Measurements from ENCODE around the gene PEX12.
"Not testable (repeated sequence)": the region's sequence is repeated elsewhere in the genome, so short reads cannot be mapped to it uniquely, and the experiment has no call there.

The PEX12 gene

GRCh38 chr17:35575759-35576158, 2.6 kb downstream of the PEX12 start:
- DNase-seq = no peak

DNA sequence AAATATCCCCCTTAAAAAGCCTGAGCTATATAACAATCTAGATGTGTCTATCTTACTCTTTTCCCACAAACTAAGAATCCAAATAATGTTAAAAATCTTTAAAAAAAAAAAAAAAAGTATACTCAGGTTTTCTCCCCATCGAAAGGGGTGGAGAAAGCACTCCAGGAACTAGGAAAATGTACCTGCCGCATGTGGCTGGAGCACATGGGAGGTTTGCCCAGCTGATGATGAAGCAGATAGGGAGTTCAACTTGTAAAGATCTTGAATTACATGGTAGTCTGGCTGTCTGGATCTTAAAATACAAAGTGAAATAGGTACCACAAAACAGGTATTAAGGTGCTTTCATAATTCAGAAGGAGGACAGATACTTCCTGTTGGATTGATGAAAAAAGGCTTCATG, 9.0 kb downstream of the PEX12 start:
- DNase-seq = no peak

- DNase-seq = peak; percentile 55
Observed at GRCh38 chr17:35568561-35568960, 9.8 kb downstream of the PEX12 start.

DNA sequence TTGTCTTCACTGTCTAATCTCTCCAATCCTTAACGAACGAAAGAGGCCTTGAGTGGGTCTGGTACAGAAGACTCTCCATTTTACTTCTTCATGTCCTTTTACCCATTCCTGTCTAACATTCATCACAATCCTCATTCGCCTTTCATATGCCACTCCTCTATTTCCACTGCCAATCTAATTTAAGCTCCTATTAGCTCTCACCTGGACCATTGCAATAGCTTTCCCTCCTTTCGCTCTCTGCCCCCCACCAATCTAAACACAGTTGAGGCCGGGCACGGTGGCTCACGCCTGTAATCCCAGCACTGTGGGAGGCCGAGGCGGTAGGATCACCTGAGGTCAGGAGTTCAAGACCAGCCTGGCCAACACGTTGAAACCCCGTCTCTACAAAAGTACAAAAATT, 11.4 kb downstream of the PEX12 start:
- no peak for DNase-seq

DNA sequence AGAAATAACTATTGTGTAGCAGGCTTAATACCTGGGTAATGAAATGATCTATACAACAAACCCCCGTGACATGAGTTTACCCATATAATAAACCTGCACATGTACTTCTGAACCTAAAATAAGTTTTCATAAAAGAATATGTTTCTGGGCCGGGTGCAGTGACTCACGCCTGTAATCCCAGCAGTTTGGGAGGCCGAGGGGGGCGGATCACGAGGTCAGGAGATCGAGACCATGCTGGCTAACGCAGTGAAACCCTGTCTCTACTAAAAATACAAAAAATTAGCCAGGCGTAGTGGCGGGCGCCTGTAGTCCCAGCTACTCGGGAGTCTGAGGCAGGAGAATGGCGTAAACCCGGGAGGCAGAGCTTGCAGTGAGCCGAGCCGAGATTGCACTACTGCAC, 15.2 kb downstream of the PEX12 start:
- not testable (repeated sequence) for DNase-seq

GRCh38 chr17:35560703-35561102, 17.7 kb downstream of the PEX12 start, which contains the start of gene SLFN14:
SLFN14 (minus strand) TSS chr17:35560819; CDS start chr17:35558062, 2,757 bp downstream.
- no peak for DNase-seq

DNA sequence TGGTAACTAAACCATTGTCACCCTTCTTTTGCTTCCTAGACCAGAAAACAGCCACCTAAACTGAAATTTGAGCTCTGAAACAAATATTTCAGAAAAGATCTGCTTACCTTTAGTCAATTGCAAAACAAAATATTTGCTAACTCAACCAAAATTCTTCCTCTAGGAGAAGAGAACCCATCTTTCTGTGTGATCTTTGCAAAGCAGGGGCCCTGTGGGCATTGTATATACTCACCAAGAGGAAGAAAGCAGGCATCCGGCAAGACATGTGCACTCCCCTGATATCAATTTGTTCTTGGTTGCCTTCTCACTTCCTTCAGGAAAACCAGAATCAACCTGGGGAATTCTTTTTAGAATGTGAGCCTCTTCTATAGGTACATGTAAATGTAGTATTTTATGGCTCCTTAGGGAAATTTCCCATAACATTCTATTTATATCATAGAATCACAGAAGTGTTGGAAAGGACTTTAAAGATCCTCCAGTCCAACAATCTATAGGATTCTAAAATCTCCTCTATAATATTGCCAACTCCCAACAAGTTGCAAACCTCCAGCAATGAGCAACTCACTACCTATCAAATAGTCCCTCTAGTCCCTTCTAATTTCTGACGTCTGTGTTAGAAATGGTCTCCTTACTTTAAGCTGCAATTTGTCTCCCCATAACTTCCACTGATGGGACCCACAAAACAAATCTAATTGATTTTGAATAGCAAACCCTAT, 18.7 kb downstream of the PEX12 start:
- DNase-seq = no peak

GRCh38 chr17:35557353-35557752, 21.0 kb downstream of the PEX12 start:
- DNase-seq = no peak

GRCh38 chr17:35555691-35556090, 22.7 kb downstream of the PEX12 start:
- DNase-seq = no peak

GRCh38 chr17:35554668-35555067, 23.7 kb downstream of the PEX12 start:
- no peak for DNase-seq

DNA sequence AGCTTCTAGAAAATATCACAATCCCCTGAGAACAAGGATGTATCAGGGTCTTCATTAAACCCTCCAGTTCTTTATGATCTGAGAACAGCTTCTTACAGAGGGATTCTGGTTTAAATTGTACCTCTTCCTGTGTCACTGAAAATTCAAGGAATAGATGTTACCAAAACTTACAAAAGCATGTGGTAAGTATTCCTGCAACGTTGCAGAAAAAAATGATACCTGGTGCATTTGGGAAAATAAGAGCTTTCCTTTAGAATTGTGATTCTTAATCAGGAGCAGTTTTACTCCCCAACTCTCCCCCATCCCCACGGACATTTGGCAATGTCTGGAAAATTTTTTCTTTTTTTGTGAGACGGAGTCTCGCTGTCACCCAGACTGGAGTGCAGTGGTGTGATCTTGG, 25.1 kb downstream of the PEX12 start:
- DNase-seq = no peak

GRCh38 chr17:35548978-35549377, 29.4 kb downstream of the PEX12 start:
- DNase-seq = no peak

- no peak for DNase-seq
Observed at GRCh38 chr17:35548208-35548810, 30.1 kb downstream of the PEX12 start.

DNA sequence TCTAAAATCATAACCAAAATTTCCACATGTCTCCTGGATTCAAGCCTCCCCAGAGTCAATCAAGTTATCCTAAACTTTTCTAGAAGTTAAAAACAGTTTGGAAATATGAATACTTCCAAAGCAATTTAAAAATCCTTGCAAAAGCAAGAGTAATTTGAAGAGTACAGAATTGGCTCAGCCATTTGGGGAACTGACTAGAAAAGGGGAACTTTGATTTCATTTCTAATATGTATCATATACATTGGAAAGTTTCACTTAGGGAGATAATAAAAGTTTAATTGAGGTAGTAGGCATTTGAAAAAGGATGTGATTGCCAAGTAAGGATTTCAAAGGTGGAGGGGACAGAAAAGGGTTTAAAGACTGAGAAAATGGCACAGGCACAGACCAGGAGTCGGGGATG, 31.9 kb downstream of the PEX12 start:
- DNase-seq = no peak

- peak; percentile 3 for DNase-seq
Observed at GRCh38 chr17:35545150-35545549, 33.2 kb downstream of the PEX12 start.

DNA sequence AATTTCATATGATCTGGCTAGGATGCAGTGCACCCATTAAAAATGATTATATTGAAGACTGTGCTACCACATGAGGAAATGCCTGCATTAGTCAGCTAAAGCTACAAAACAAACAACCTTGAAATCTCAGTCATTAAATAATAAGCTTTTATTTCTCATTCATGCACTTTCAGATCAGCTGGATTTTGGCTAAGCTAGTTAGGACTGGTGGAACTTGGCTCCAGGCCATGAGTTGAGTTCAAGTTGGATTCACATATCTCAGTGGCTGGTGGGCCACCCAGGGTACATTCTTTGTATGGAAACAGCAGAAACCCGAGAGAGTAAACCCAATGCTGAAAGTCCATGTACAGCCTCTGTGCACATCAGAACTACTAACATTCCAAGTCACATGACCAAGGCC, 34.5 kb downstream of the PEX12 start:
- no peak for DNase-seq

DNA sequence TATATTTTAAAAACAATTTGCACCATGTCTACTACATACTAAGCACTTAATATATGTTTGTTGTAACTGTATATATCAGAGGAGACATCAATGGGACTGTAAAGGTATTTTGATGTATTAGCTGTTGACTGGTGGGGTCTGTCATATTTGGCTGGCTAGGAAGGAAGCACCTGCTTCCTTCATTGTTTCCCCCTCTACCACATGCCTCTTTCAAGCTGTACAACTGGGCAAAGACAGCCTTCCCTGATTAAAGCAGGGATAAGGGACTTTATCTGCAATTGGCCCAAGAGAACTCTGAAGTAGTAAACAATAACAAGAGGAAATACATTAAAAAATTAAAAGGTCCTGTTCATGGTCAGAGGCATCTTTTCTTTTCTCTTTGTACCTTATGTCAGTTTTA, 35.4 kb downstream of the PEX12 start:
- no peak for DNase-seq

GRCh38 chr17:35541434-35541833, 36.9 kb downstream of the PEX12 start:
- DNase-seq = no peak

DNA sequence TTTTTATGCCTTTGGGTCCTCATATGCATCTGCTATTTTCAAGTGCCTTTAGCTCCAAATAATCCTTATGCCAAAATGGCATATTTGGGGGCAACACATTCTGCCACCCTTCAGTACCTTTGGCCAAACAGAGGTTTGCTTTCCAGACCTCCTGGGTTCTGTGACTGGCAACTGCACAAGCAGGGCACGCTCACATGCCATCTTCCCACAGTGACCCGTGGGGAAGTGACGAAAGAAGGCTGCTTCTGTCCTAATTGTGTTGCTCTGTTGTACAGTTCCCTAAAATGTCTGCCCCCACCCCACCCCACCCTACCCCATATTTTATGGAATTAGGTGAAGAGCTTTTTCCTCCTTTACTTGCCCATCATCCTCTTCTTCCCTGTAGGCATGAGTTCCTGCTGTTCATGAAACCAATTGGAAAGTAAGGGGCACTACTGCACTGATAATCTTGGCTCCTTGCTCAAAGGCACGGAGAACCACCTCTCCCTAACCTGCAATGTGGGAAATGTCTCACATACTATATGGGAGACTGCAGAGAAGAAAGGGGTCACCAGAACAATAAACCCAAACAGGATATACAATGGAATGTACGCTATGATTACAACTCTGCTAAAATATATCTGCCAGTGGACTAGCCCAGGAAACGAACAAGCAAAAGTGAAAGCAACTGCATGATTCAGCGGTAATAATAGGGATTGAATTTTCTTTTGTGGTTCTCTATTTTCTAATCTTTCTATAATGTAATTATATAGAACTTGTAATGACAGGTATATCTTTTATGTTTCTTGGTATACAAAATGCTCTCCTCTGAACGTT, 37.6 kb downstream of the PEX12 start:
- DNase-seq = peak; percentile 2

DNA sequence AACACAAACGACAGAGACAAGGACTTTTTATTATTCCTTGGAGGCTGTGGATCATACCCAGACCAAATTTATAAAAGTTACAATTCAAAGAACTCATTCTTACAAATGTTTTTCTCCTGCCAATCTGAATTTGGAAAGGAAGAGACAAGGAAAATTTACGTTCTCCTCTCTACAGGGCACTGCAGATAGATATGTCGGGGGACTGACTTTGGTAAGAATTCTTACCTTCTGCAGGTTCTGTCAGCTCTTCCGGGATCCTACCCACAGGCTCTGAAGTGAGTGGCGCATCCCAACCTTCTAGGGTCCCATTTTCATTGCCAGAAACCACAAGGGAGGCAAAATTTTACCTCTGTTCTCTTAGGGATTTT, 38.7 kb downstream of the PEX12 start:
- DNase-seq = no peak

GRCh38 chr17:35537601-35538141, 40.7 kb downstream of the PEX12 start, which contains the start of gene SLFN12L:
SLFN12L (minus strand) TSS chr17:35537678; CDS start chr17:35522364, 15,314 bp downstream.
- DNase-seq = no peak

DNA sequence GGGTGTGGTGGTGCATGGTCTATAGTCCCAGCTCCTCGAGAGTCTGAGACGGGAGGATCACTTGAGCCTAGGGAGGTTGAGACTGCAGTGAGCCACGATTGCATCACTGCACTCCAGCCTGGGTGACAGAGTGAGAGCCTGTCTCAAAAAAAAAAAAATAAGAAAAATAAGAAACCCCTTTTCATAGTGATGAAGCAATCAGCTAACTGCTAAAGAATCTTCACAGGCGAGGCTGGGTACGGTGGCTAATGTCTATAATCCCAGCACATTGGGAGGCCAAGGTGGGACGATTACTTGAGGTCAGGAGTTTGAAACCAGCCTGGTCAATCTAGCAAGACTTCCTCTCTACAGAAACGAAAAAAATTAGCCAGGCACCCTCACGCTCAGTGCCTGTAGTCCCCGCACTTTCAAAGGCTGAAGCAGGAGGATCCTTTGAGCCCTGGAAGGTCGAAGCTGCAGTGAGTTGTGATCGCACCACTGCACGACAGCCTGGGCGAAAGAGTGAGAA, 41.7 kb downstream of the PEX12 start:
- DNase-seq = no peak

DNA sequence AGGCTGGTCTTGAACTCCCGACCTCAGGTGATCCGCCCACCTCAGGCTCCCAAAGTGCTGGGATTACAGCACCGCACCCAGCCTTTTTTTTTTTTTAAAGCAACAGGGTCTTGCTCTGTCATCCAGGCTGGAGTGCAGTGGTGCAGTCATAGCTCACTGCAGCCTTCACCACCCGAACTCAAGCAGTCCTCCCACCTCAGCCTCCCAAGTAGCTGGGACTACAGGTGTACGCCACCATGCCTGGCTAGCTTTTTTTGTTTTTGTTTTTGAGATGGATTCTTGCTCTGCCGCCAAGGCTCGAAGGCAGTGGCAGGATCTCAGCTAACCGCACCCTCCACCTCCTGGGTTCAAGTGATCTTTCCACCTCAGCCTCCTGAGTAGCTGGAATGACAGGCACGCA, 43.0 kb downstream of the PEX12 start:
- DNase-seq = not testable (repeated sequence)
